HG02938 (cell line): ENCODE data around the gene LRP1B.
"Not testable (repeated sequence)": the region's sequence is repeated elsewhere in the genome, so short reads cannot be mapped to it uniquely, and the experiment has no call there.

Experiments
- ATAC-seq: cut with Tn5 transposase; IDR thresholded peaks from one replicate; pipeline ENCODE4 v1.9.1; 2021; ENCODE audit warnings: mild to moderate bottlenecking, moderate library complexity; ENCODE audit not compliant: unreplicated experiment

LRP1B gene

GRCh38 chr2:142104134-142104758, 26.6 kb downstream of the LRP1B start:
- no peak for ATAC-seq

- no peak for ATAC-seq
Observed at GRCh38 chr2:142100970-142101369, 29.8 kb downstream of the LRP1B start.

- ATAC-seq: no peak
Observed at GRCh38 chr2:142100139-142100873, 30.5 kb downstream of the LRP1B start.

GRCh38 chr2:142097711-142098110, 33.1 kb downstream of the LRP1B start:
- ATAC-seq: no peak

GRCh38 chr2:142095647-142096046, 35.2 kb downstream of the LRP1B start:
- ATAC-seq: no peak

- no peak for ATAC-seq
Observed at GRCh38 chr2:142094233-142094632, 36.6 kb downstream of the LRP1B start.

GRCh38 chr2:142088058-142088568, 42.7 kb downstream of the LRP1B start:
- no peak for ATAC-seq

GRCh38 chr2:142087585-142087984, 43.2 kb downstream of the LRP1B start:
- ATAC-seq: not testable (repeated sequence)

- ATAC-seq: no peak
Observed at GRCh38 chr2:142082368-142082767, 48.4 kb downstream of the LRP1B start.

GRCh38 chr2:142076317-142076716, 54.5 kb downstream of the LRP1B start:
- ATAC-seq: no peak

- no peak for ATAC-seq
Observed at GRCh38 chr2:142075826-142076225, 55.0 kb downstream of the LRP1B start.

GRCh38 chr2:142069251-142069888, 61.4 kb downstream of the LRP1B start:
- no peak for ATAC-seq

GRCh38 chr2:142065700-142066099, 65.1 kb downstream of the LRP1B start:
- ATAC-seq: no peak

GRCh38 chr2:142065156-142065555, 65.7 kb downstream of the LRP1B start:
- ATAC-seq: no peak

GRCh38 chr2:142061733-142062132, 69.1 kb downstream of the LRP1B start:
- ATAC-seq: no peak

GRCh38 chr2:142058149-142058548, 72.7 kb downstream of the LRP1B start:
- no peak for ATAC-seq

- no peak for ATAC-seq
Observed at GRCh38 chr2:142056784-142057183, 74.0 kb downstream of the LRP1B start.

GRCh38 chr2:142052220-142052863, 78.5 kb downstream of the LRP1B start:
- no peak for ATAC-seq

- no peak for ATAC-seq
Observed at GRCh38 chr2:142048581-142048980, 82.2 kb downstream of the LRP1B start.

- ATAC-seq: no peak
Observed at GRCh38 chr2:142045641-142046040, 85.2 kb downstream of the LRP1B start.

- ATAC-seq: no peak
Observed at GRCh38 chr2:142044197-142044596, 86.6 kb downstream of the LRP1B start.
